Endothelial cell of umbilical vein (primary cell): ENCODE measurements around the gene SIX4. TPM values are rescaled to one million over a fixed set of nuclear protein-coding genes. Genes with fewer than 3 reads are reported as not detected.

Source experiments
- BruUV-seq: library from RNA; stranded (reverse); fragments of 400-500 nt; replicated peaks from 2 replicates; lab custom pipeline; 2021; lab: Mats Ljungman, UMichigan
- CTCF ChIA-PET: fragments of 300-600, 350-600 bp; sonication (Branson Sonifier 250); formaldehyde crosslinking; loops from one replicate; lab custom pipeline; 2021; ENCODE audit warnings: antibody characterized with exemption, inconsistent platforms; lab: Charles Lee
- POLR2A ChIA-PET: fragments of 300-600, 350-600 bp; sonication (Branson Sonifier 250); formaldehyde crosslinking; loops from one replicate; lab custom pipeline; 2021; ENCODE audit warnings: antibody characterized with exemption, inconsistent platforms; lab: Charles Lee
- DNase-seq: peaks from one replicate; pipeline ENCODE4 v3.0.0-alpha.2; 2011; ENCODE audit warnings: low read depth, low spot score
- FAIRE-seq: peaks from 2 replicates; lab custom pipeline; 2011; peaks lifted over from hg19 to GRCh38; lab: Jason Lieb, UNC
- H2AFZ ChIP-seq: 2 replicates; pipeline ENCODE4 v1.6.0; 2012; ENCODE audit warnings: low read depth, low read length, control low read depth, inconsistent platforms
- H3K27ac ChIP-seq: 2 replicates; pipeline ENCODE4 v1.5.1; 2011; ENCODE audit warnings: low read depth, mild to moderate bottlenecking, control low read depth, low read length, moderate library complexity; ENCODE audit not compliant: insufficient read depth
- H3K27me3 ChIP-seq, 2 experiments: 2 replicates each; pipeline versions ENCODE4 v1.6.0 to v1.6.1; 2011; ENCODE audit warnings: low read length in 2 of 2, mixed read lengths in 1 of 2; ENCODE audit not compliant: control insufficient read depth in 2 of 2, insufficient read depth in 2 of 2
- H3K36me3 ChIP-seq, 2 experiments: 2 replicates in 1 of 2; 3 replicates in 1 of 2; pipeline ENCODE4 v1.5.1; 2011; ENCODE audit warnings: low read length in 2 of 2, mild to moderate bottlenecking in 1 of 2, moderate library complexity in 1 of 2; ENCODE audit not compliant: control insufficient read depth in 2 of 2, insufficient read depth in 2 of 2; ENCODE audit errors: extremely low read depth in 1 of 2
- H3K4me1 ChIP-seq: 3 replicates; pipeline ENCODE4 v1.5.1; 2011; ENCODE audit warnings: mild to moderate bottlenecking, low read length; ENCODE audit not compliant: control insufficient read depth, insufficient read depth; ENCODE audit errors: extremely low read depth
- H3K4me2 ChIP-seq: 2 replicates; pipeline ENCODE4 v1.6.1; 2011; ENCODE audit warnings: low read length, control low read depth, mixed read lengths; ENCODE audit not compliant: insufficient read depth
- H3K4me3 ChIP-seq, 3 experiments: fragments of 200-600 bp in 1 of 3; sonication (generic), shearing (Covaris generic) in 1 of 3; replicated peaks in 1 of 3; 2 replicates each; pipeline ENCODE4 v1.5.1; 2011 to 2016; ENCODE audit warnings: control low read depth in 3 of 3, low read length in 3 of 3, mild to moderate bottlenecking in 2 of 3, inconsistent platforms in 1 of 3, low read depth in 1 of 3, moderate library complexity in 1 of 3; ENCODE audit not compliant: insufficient read depth in 1 of 3
- H3K79me2 ChIP-seq: 2 replicates; pipeline ENCODE4 v1.6.0; 2012; ENCODE audit warnings: low read length, inconsistent platforms; ENCODE audit not compliant: control insufficient read depth, insufficient read depth
- H3K9ac ChIP-seq: replicated peaks from 2 replicates; pipeline ENCODE3; 2011; ENCODE audit warnings: low read length, control low read depth; ENCODE audit not compliant: insufficient read depth; ENCODE audit errors: extremely low read depth
- H3K9me1 ChIP-seq: replicated peaks from 3 replicates; pipeline ENCODE4 v1.6.0; 2011; ENCODE audit warnings: mild to moderate bottlenecking, low read length; ENCODE audit not compliant: control insufficient read depth, insufficient read depth; ENCODE audit errors: extremely low read depth
- H3K9me3 ChIP-seq: replicated peaks from 2 replicates; pipeline ENCODE4 v1.5.1; 2012; ENCODE audit warnings: low read length, inconsistent platforms; ENCODE audit not compliant: control insufficient read depth, insufficient read depth
- H4K20me1 ChIP-seq: replicated peaks from 2 replicates; pipeline ENCODE3; 2011; ENCODE audit warnings: mild to moderate bottlenecking, low read length; ENCODE audit not compliant: control insufficient read depth, insufficient read depth; ENCODE audit errors: extremely low read depth
- EZH2 ChIP-seq: IDR thresholded peaks from 2 replicates; pipeline ENCODE4 v1.6.1; 2012; ENCODE audit warnings: borderline replicate concordance, low read depth, mild to moderate bottlenecking, moderate library complexity, low read length, inconsistent platforms; ENCODE audit not compliant: severe bottlenecking
- FOS ChIP-seq: IDR thresholded peaks from 2 replicates; pipeline ENCODE4 v1.6.1; 2011; ENCODE audit warnings: mild to moderate bottlenecking, low read length, moderate library complexity, borderline replicate concordance; ENCODE audit not compliant: insufficient read depth
- GATA2 ChIP-seq: IDR thresholded peaks from 2 replicates; pipeline ENCODE4 v1.7.0; 2011; ENCODE audit warnings: low read depth, mild to moderate bottlenecking, moderate library complexity, mixed read lengths, low read length; ENCODE audit not compliant: insufficient read length, insufficient read depth
- JUN ChIP-seq: IDR thresholded peaks from 2 replicates; pipeline ENCODE4 v1.6.1; 2011; ENCODE audit warnings: borderline replicate concordance, low read depth; ENCODE audit not compliant: insufficient read length, insufficient read depth
- MYC ChIP-seq: IDR thresholded peaks from one replicate; pipeline ENCODE4 v1.6.1; 2011; ENCODE audit warnings: mild to moderate bottlenecking, low read depth, low read length
- POLR2A ChIP-seq: IDR thresholded peaks from 2 replicates; pipeline ENCODE4 v1.6.1; 2012; ENCODE audit warnings: low read depth, mild to moderate bottlenecking, control low read depth, low read length
- POLR2AphosphoS5 ChIP-seq: IDR thresholded peaks from 2 replicates; pipeline ENCODE4 v1.6.1; 2012; ENCODE audit warnings: low read depth, mild to moderate bottlenecking, control low read depth, low read length, moderate library complexity; ENCODE audit not compliant: insufficient read depth
- dilution Hi-C: fragments of 300-500 bp; cut with MboI; formaldehyde crosslinking; loops from one replicate; pipeline ENCODE4 v1.15.0; 2019; ENCODE audit warnings: low sequenced_read_pairs; ENCODE audit not compliant: extremely low pct_ligation_motif_present
- intact Hi-C: fragments of 100-400 bp; cut with micrococcal nuclease; formaldehyde crosslinking; loops from one replicate; pipeline ENCODE4 v1.10.0; 2022
- polyA plus RNA-seq, 4 experiments: library from polyadenylated mRNA; depleted of rRNA in 3 of 4; stranded (reverse) in 3 of 4; unstranded in 1 of 4; fragments of >200 nt; gene quantifications; 2 replicates each; pipeline versions ENCODE4 v1.2.1 to v1.2.3, GENCODE V29; 2011 to 2012; ENCODE audit warnings: missing spikeins in 1 of 4
- total RNA-seq: library from RNA; stranded (reverse); gene quantifications from 2 replicates; pipeline ENCODE4 v1.2.3, GENCODE V29; 2021
- TF ChIP-seq, protein P1 (sequence below), 2 donors: IDR thresholded peaks; 1 replicate in 1 of 2; 2 replicates in 1 of 2; pipeline ENCODE4 v1.5.1; 2011; ENCODE audit warnings: low read length in 2 of 2, mild to moderate bottlenecking in 2 of 2, moderate library complexity in 2 of 2, control low read depth in 1 of 2, inconsistent platforms in 1 of 2, low read depth in 1 of 2; ENCODE audit not compliant: insufficient read depth in 1 of 2; ENCODE audit errors: extremely low read depth in 1 of 2

Gene SIX4
- total and polyA plus RNA-seq, 2 donors (not counting 3 experiments of a cell fraction or from before 2014, with no cell fraction given): 1.8 to 4.7 TPM

DNA sequence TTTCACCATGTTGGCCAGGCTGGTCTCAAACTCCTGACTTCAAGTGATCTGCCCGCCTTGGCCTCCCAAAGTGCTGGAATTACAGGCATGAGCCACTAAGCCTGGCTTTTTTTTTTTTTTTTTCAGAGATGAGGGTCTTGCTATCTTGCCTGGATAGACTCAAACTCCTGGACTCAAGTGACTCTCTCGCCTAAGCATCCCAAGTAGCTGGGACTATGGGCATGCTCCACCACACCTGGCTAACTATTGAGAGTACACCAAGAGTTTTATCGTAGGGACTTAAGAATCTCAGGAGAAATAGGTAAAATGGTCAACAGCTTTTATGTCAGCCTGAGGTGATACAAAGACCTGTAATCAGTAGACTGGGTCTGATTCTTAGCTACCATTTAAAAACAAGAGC lies 43.6 kb downstream of the SIX4 start:
- H3K9me3 ChIP-seq: no peaks in the 10 kb centered on the region
- H3K79me2 ChIP-seq: no peaks in the 10 kb centered on the region
- TF ChIP-seq, protein P1, sequence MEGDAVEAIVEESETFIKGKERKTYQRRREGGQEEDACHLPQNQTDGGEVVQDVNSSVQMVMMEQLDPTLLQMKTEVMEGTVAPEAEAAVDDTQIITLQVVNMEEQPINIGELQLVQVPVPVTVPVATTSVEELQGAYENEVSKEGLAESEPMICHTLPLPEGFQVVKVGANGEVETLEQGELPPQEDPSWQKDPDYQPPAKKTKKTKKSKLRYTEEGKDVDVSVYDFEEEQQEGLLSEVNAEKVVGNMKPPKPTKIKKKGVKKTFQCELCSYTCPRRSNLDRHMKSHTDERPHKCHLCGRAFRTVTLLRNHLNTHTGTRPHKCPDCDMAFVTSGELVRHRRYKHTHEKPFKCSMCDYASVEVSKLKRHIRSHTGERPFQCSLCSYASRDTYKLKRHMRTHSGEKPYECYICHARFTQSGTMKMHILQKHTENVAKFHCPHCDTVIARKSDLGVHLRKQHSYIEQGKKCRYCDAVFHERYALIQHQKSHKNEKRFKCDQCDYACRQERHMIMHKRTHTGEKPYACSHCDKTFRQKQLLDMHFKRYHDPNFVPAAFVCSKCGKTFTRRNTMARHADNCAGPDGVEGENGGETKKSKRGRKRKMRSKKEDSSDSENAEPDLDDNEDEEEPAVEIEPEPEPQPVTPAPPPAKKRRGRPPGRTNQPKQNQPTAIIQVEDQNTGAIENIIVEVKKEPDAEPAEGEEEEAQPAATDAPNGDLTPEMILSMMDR (IDR thresholded peaks at IDR 0.05; ENCODE audit: extremely low read depth in 1 of 2, insufficient read depth in 1 of 2, low read depth in 1 of 2, low read length in 2 of 2): no peak
- TF ChIP-seq POLR2A: no peak
- TF ChIP-seq MYC: no peak
- dilution Hi-C loops (no loop called here), intact Hi-C loops (no loop called here)
- peaks cover 0 to 5% of the 10 kb centered on the region in 2 experiments for H3K27me3 ChIP-seq
- ChIA-PET POLR2A (interaction anchor here (0.7 kb wide), 1 partner anchor 27 kb away, joined by 5 read pairs; no protein-coding TSS in a partner anchor), CTCF (interaction anchor here (1.2 to 1.9 kb wide), 3 partner anchors 9 to 345 kb away, joined by 4 to 5 read pairs (median 4); no protein-coding TSS in a partner anchor)
- no peaks in the 10 kb centered on the region for H3K9me1 ChIP-seq
- DNase-seq (no peak), FAIRE-seq (no peak)
- no peak overlapping the region for H3K9ac ChIP-seq
- no TSS peak for BruUV-seq
- H3K4me2 ChIP-seq: no peak overlapping the region
- H4K20me1 ChIP-seq: no peaks in the 10 kb centered on the region
- H3K27ac ChIP-seq: no peak overlapping the region
- no peak overlapping the region for H3K4me3 ChIP-seq
- H3K36me3 ChIP-seq: no peaks in the 10 kb centered on the region
- H2AFZ ChIP-seq: no peak overlapping the region
- H3K4me1 ChIP-seq: no peaks in the 10 kb centered on the region

DNA sequence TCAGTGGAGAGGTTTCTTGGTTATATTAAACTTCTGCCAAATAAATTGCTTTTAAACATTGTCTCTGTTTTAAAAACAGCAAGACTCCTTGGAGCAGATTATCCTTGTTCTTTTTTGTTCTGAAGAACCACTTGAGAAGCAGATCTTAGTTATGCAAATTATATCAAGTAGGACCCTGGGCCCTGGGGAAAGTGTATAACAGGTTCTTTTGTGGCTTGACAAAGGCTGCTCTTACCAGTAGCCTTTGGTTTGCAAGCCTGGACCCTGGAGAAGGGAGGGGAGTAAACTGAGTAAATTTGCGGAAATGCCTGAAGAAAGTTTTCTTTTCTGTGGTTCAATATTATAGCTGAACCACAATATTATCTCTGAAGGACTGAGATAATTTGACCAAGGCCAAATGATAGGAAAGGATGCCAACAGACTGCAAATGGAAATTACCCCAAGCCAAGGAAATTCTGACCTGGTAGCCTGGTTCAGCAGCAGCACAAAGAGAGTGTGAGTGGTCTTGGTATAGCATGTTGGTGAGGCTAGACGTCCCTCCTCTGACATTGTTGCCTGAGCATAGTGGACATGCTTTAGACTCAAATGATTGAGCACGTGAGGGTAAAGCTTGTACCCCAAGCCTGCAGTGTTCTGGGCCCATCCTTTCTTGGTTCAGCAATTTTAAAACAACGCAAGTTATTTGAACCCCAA lies 44.4 kb downstream of the SIX4 start:
- no peak for FAIRE-seq
- H3K4me3 ChIP-seq: no peak overlapping the region

More for the DNA sequence above, 44.4 kb downstream of the SIX4 start:
- Histone ChIP-seq H3K4me2 (no peak overlapping the region), H3K9me1 (no peaks in the 10 kb centered on the region), H3K79me2 (no peaks in the 10 kb centered on the region), H3K9me3 (no peaks in the 10 kb centered on the region), H4K20me1 (no peaks in the 10 kb centered on the region), H3K4me1 (no peaks in the 10 kb centered on the region), H3K27me3 (peaks cover 0 to 5% of the 10 kb centered on the region in 2 experiments), H2AFZ (no peak overlapping the region), H3K27ac (no peak overlapping the region), H3K36me3 (no peaks in the 10 kb centered on the region), H3K9ac (no peak overlapping the region)
- dilution Hi-C loops: no loop called here
- intact Hi-C loops: no loop called here
- POLR2A ChIA-PET: no interaction called here
- CTCF ChIA-PET: interaction anchor here (1.6 to 1.9 kb wide), 2 partner anchors 17 to 346 kb away, joined by 4 read pairs; no protein-coding TSS in a partner anchor
- TF ChIP-seq FOS (no peak), POLR2A (no peak), JUN (no peak), MYC (no peak), GATA2 (no peak), POLR2AphosphoS5 (no peak), EZH2 (no peak)
- TF ChIP-seq, protein P1 (IDR thresholded peaks at IDR 0.05; ENCODE audit: extremely low read depth in 1 of 2, insufficient read depth in 1 of 2, low read depth in 1 of 2, low read length in 2 of 2): no peak
- no peak for DNase-seq
- BruUV-seq: no TSS peak
